ENCODE data around the gene C6orf141.

DNA sequence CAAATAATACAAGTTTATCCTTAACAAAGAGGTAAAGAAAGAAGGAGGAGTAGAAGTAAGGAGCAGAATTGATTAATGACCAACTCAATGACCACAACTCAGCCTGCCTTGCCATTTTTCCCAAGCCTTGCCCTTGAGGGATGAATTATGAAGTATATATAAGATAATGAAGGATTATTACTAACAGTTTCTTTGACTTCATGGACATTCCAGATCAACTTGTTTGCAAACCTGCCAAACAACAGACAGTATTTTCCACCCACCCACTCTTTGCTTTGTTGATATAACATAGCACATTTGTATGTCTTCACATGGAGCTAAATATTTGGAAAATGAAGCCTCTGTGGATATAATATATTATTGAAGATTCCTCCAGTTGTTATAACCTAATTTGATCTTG lies 9.9 kb upstream of the C6orf141 start:
- TF ChIP-seq, protein P1, sequence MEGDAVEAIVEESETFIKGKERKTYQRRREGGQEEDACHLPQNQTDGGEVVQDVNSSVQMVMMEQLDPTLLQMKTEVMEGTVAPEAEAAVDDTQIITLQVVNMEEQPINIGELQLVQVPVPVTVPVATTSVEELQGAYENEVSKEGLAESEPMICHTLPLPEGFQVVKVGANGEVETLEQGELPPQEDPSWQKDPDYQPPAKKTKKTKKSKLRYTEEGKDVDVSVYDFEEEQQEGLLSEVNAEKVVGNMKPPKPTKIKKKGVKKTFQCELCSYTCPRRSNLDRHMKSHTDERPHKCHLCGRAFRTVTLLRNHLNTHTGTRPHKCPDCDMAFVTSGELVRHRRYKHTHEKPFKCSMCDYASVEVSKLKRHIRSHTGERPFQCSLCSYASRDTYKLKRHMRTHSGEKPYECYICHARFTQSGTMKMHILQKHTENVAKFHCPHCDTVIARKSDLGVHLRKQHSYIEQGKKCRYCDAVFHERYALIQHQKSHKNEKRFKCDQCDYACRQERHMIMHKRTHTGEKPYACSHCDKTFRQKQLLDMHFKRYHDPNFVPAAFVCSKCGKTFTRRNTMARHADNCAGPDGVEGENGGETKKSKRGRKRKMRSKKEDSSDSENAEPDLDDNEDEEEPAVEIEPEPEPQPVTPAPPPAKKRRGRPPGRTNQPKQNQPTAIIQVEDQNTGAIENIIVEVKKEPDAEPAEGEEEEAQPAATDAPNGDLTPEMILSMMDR (IDR thresholded peaks at IDR 0.05; ENCODE audit: insufficient read depth, low read length, poor library complexity, severe bottlenecking) = no peak
- TF ChIP-seq EZH2phosphoT487 (conservative IDR thresholded peaks at IDR 0.05; ENCODE audit: low read length) = no peak
